H1 (cell line): Measurements from ENCODE around the gene CTSA. TPM values are rescaled to one million over a fixed set of nuclear protein-coding genes. Genes with fewer than 3 reads are reported as not detected.

Source experiments
- CTCF ChIA-PET: fragments of 300-600 bp; sonication (Branson Sonifier 250); formaldehyde crosslinking; loops from one replicate; lab custom pipeline; 2021; ENCODE audit not compliant: partially characterized antibody; lab: Charles Lee
- POLR2A ChIA-PET: fragments of 300-600 bp; sonication (Branson Sonifier 250); formaldehyde crosslinking; loops from one replicate; lab custom pipeline; 2021; ENCODE audit warnings: inconsistent platforms; ENCODE audit not compliant: partially characterized antibody; lab: Charles Lee
- DNase-seq, 2 experiments: peaks; one replicate each; pipeline versions ENCODE4 v3.0.0 to v3.0.0-alpha.2; 2010 to 2022; ENCODE audit warnings: low spot score in 2 of 2, low read depth in 1 of 2, mixed read lengths in 1 of 2
- FAIRE-seq: peaks from 2 replicates; lab custom pipeline; 2011; peaks lifted over from hg19 to GRCh38; lab: Jason Lieb, UNC
- H2AFZ ChIP-seq: 2 replicates; pipeline ENCODE4 v1.8.1; 2012; ENCODE audit warnings: low read length, inconsistent platforms
- H2AK5ac ChIP-seq: 2 replicates; pipeline ENCODE4 v1.6.1; 2013; ENCODE audit warnings: low read depth, low read length
- H2BK120ac ChIP-seq: replicated peaks from 2 replicates; pipeline ENCODE3; 2013; ENCODE audit warnings: low read depth, low read length, inconsistent platforms
- H2BK12ac ChIP-seq: 2 replicates; pipeline ENCODE4 v1.6.1; 2013; ENCODE audit warnings: low read depth, low read length
- H2BK15ac ChIP-seq: 2 replicates; pipeline ENCODE4 v1.6.1; 2013; ENCODE audit warnings: low read length
- H2BK20ac ChIP-seq: 2 replicates; pipeline ENCODE4 v1.6.1; 2013; ENCODE audit warnings: low read length
- H2BK5ac ChIP-seq: 2 replicates; pipeline ENCODE4 v1.6.1; 2013; ENCODE audit warnings: low read depth, low read length
- H3K14ac ChIP-seq: 2 replicates; pipeline ENCODE4 v1.6.1; 2013; ENCODE audit warnings: inconsistent platforms; ENCODE audit not compliant: insufficient read length
- H3K18ac ChIP-seq: 2 replicates; pipeline ENCODE4 v1.6.1; 2013; ENCODE audit warnings: low read length; ENCODE audit errors: extremely low read depth
- H3K23ac ChIP-seq: 2 replicates; pipeline ENCODE4 v1.6.1; 2013; ENCODE audit warnings: inconsistent platforms; ENCODE audit not compliant: insufficient read length
- H3K23me2 ChIP-seq: 2 replicates; pipeline ENCODE4 v1.6.1; 2013; ENCODE audit warnings: low read depth, low read length
- H3K27ac ChIP-seq: 2 replicates; pipeline ENCODE4 v1.6.1; 2011; ENCODE audit warnings: low read depth, low read length, inconsistent platforms
- H3K27me3 ChIP-seq, 4 experiments: replicated peaks in 1 of 4; 1 replicate in 1 of 4; 2 replicates in 3 of 4; pipeline versions ENCODE4 v1.6.1 to v1.8.1; 2011 to 2013; ENCODE audit warnings: low read length in 3 of 4, mild to moderate bottlenecking in 3 of 4, inconsistent platforms in 2 of 4, mixed read lengths in 2 of 4, moderate library complexity in 1 of 4; ENCODE audit not compliant: control insufficient read depth in 3 of 4, insufficient read depth in 3 of 4; ENCODE audit errors: extremely low read depth in 1 of 4
- H3K36me3 ChIP-seq, 4 experiments: 2 replicates each; pipeline versions ENCODE4 v1.6.1 to v1.8.1; 2011 to 2013; ENCODE audit warnings: mild to moderate bottlenecking in 4 of 4, low read length in 3 of 4, moderate library complexity in 2 of 4, control low read depth in 1 of 4, inconsistent platforms in 1 of 4; ENCODE audit not compliant: insufficient read depth in 4 of 4, control insufficient read depth in 2 of 4
- H3K4ac ChIP-seq: replicated peaks from 2 replicates; pipeline ENCODE3; 2013; ENCODE audit warnings: low read length, low read depth, mixed read lengths, inconsistent platforms; ENCODE audit not compliant: insufficient read length
- H3K4me1 ChIP-seq, 4 experiments: replicated peaks in 1 of 4; 1 replicate in 1 of 4; 2 replicates in 3 of 4; pipeline versions ENCODE4 v1.6.1 to v1.8.1; 2011 to 2013; ENCODE audit warnings: low read length in 3 of 4, inconsistent platforms in 2 of 4, mixed read lengths in 1 of 4; ENCODE audit not compliant: insufficient read depth in 4 of 4, control insufficient read depth in 3 of 4
- H3K4me2 ChIP-seq, 2 experiments: 2 replicates each; pipeline versions ENCODE4 v1.6.1 to v1.8.1; 2011 to 2013; ENCODE audit warnings: low read depth in 2 of 2, low read length in 2 of 2, control low read depth in 1 of 2, inconsistent platforms in 1 of 2, mild to moderate bottlenecking in 1 of 2; ENCODE audit not compliant: insufficient read depth in 1 of 2
- H3K4me3 ChIP-seq, 4 experiments: fragments of 200-600, 300-600 bp in 1 of 4; sonication (generic), shearing (Covaris generic), sonication (Bioruptor Twin) in 1 of 4; 2 replicates each; pipeline versions ENCODE4 v1.5.1 to v1.8.1; 2011 to 2016; ENCODE audit warnings: low read length in 4 of 4, low read depth in 3 of 4, control low read depth in 2 of 4, inconsistent platforms in 2 of 4, mild to moderate bottlenecking in 2 of 4, mixed read lengths in 1 of 4, moderate library complexity in 1 of 4; ENCODE audit not compliant: insufficient read depth in 2 of 4; ENCODE audit errors: extremely low read depth in 1 of 4
- H3K56ac ChIP-seq: replicated peaks from 2 replicates; pipeline ENCODE3; 2013; ENCODE audit warnings: low read depth, mild to moderate bottlenecking, mixed read lengths, low read length, inconsistent platforms; ENCODE audit not compliant: insufficient read length
- H3K79me1 ChIP-seq: 2 replicates; pipeline ENCODE4 v1.6.1; 2013; ENCODE audit warnings: low read depth, low read length, control low read depth
- H3K79me2 ChIP-seq, 2 experiments: 2 replicates each; pipeline versions ENCODE4 v1.6.1 to v1.8.1; 2012 to 2013; ENCODE audit warnings: low read length in 2 of 2, mild to moderate bottlenecking in 2 of 2, inconsistent platforms in 1 of 2; ENCODE audit not compliant: insufficient read depth in 2 of 2, control insufficient read depth in 1 of 2
- H3K9ac ChIP-seq, 4 experiments: replicated peaks in 1 of 4; 1 replicate in 1 of 4; 2 replicates in 3 of 4; pipeline versions ENCODE4 v1.6.1 to v1.8.1; 2011 to 2013; ENCODE audit warnings: low read depth in 3 of 4, low read length in 3 of 4, control low read depth in 2 of 4, mild to moderate bottlenecking in 2 of 4, moderate library complexity in 2 of 4, inconsistent platforms in 1 of 4; ENCODE audit errors: extremely low read depth in 1 of 4
- H3K9me3 ChIP-seq, 2 experiments: 2 replicates each; pipeline versions ENCODE4 v1.6.1 to v1.8.1; 2012 to 2013; ENCODE audit warnings: mild to moderate bottlenecking in 2 of 2, moderate library complexity in 2 of 2, control low read depth in 1 of 2, inconsistent platforms in 1 of 2, low read depth in 1 of 2, low read length in 1 of 2, mixed read lengths in 1 of 2; ENCODE audit not compliant: insufficient read depth in 2 of 2
- H4K20me1 ChIP-seq, 2 experiments: replicated peaks in 1 of 2; 2 replicates each; pipeline versions ENCODE3 to v1.8.1; 2011 to 2013; ENCODE audit warnings: inconsistent platforms in 2 of 2, low read length in 2 of 2, mild to moderate bottlenecking in 1 of 2; ENCODE audit not compliant: insufficient read depth in 2 of 2, control insufficient read depth in 1 of 2
- H4K5ac ChIP-seq: 2 replicates; pipeline ENCODE4 v1.6.1; 2013; ENCODE audit warnings: low read length, low read depth, mixed read lengths, inconsistent platforms; ENCODE audit not compliant: insufficient read length
- H4K8ac ChIP-seq: 2 replicates; pipeline ENCODE4 v1.8.0; 2013; ENCODE audit warnings: mild to moderate bottlenecking, moderate library complexity, low read length, inconsistent platforms; ENCODE audit not compliant: insufficient read depth; ENCODE audit errors: extremely low read depth
- H4K91ac ChIP-seq: replicated peaks from 2 replicates; pipeline ENCODE3; 2013; ENCODE audit warnings: low read length, mixed read lengths, inconsistent platforms; ENCODE audit not compliant: insufficient read length
- EP300 ChIP-seq, 2 experiments: IDR thresholded peaks; 1 replicate in 1 of 2; 2 replicates in 1 of 2; pipeline ENCODE4 v1.6.1; 2011 to 2012; ENCODE audit warnings: low read depth in 2 of 2, low read length in 2 of 2, mild to moderate bottlenecking in 2 of 2, borderline replicate concordance in 1 of 2, inconsistent platforms in 1 of 2, moderate library complexity in 1 of 2
- NANOG ChIP-seq: IDR thresholded peaks from 2 replicates; pipeline ENCODE4 v1.6.1; 2011; ENCODE audit warnings: low read length, low read depth, mild to moderate bottlenecking, inconsistent platforms; ENCODE audit not compliant: insufficient read depth, poor library complexity, severe bottlenecking
- SIRT6 ChIP-seq: IDR thresholded peaks from one replicate; pipeline ENCODE4 v1.7.1; 2012; ENCODE audit warnings: low read length, inconsistent platforms
- SP4 ChIP-seq: IDR thresholded peaks from 2 replicates; pipeline ENCODE4 v1.6.1; 2012; ENCODE audit warnings: low read length, inconsistent platforms
- TCF12 ChIP-seq: IDR thresholded peaks from 2 replicates; pipeline ENCODE4 v1.6.1; 2011; ENCODE audit warnings: low read depth, mild to moderate bottlenecking, low read length
- WGBS, 2 experiments: shearing (Covaris generic) in 1 of 2; methylation state at CpG; one replicate each; pipeline versions ENCODE4 v1.1.6 to v1.1.7; 2013 to 2015; ENCODE audit warnings: low lambda C conversion rate in 2 of 2, mixed read lengths in 2 of 2, inconsistent platforms in 1 of 2, low coverage in 1 of 2, missing lambda C conversion rate in 1 of 2; ENCODE audit not compliant: insufficient replicate concordance in 2 of 2, insufficient coverage in 1 of 2, insufficient read length in 1 of 2; ENCODE audit errors: extremely low coverage in 1 of 2, missing lambda C conversion rate in 1 of 2; 5-methylcytosine and 5-hydroxymethylcytosine counted together
- polyA plus RNA-seq, 7 experiments: library from polyadenylated mRNA; depleted of rRNA in 3 of 7; stranded (reverse) in 5 of 7; unstranded in 2 of 7; fragments of >200 nt in 5 of 7; fragments of 200-250 nt in 2 of 7; gene quantifications; 1 replicate in 5 of 7; 2 replicates in 1 of 7; 4 replicates in 1 of 7; pipeline versions ENCODE4 v1.2.1 to v1.2.3, GENCODE V29; 2011 to 2013; ENCODE audit warnings: missing spikeins in 2 of 7, mixed read lengths in 2 of 7
- total RNA-seq: library from RNA; stranded (reverse); fragmentation: NEBNext Ultra II Directional; extraction: Animal tissue kit (Norgen Biotek cat#: 25700); gene quantifications from 2 replicates; pipeline ENCODE4 v1.2.1, GENCODE V29; 2021

Gene CTSA
- total and polyA plus RNA-seq, 2 of the 8 experiments (the other 6 are each of a cell fraction or from before 2014, with no cell fraction given): 49.7 to 74.0 TPM

- no peak overlapping the region for H2AK5ac ChIP-seq
- H2BK12ac ChIP-seq: no peak overlapping the region
- H2BK15ac ChIP-seq: no peak overlapping the region
- no peak overlapping the region for H3K18ac ChIP-seq
- DNase-seq: no peak
- no peak overlapping the region for H4K91ac ChIP-seq
- TF ChIP-seq SP4: no peak
- TF ChIP-seq NANOG: no peak
- no peak for TF ChIP-seq EP300 (IDR thresholded peaks at IDR 0.05; ENCODE audit: borderline replicate concordance in 1 of 2, low read depth in 2 of 2, low read length in 2 of 2)
- no peak for TF ChIP-seq SIRT6
- TF ChIP-seq TCF12: no peak
- peak overlapping the region; percentile 8 for H3K4ac ChIP-seq
- no peak overlapping the region for H3K27ac ChIP-seq
- H3K9me3 ChIP-seq: no peaks in the 10 kb centered on the region
- H3K79me1 ChIP-seq: no peaks in the 10 kb centered on the region
- peaks cover 0 to 3% (median 2%) of the 10 kb centered on the region in 4 experiments; a peak in 3 of 7 replicates for H3K4me1 ChIP-seq
- H3K79me2 ChIP-seq: no peaks in the 10 kb centered on the region
- CTCF ChIA-PET: interaction anchor here (0.7 to 1.5 kb wide), 3 partner anchors 7 to 15 kb away, joined by 4 to 5 read pairs (median 4); no protein-coding TSS in a partner anchor
- H3K9ac ChIP-seq: no peak overlapping the region
- H2AFZ ChIP-seq: no peak overlapping the region
- POLR2A ChIA-PET: interaction anchor here (0.8 to 11.8 kb wide), 7 partner anchors 9 to 40 kb away, joined by 3 to 165 read pairs (median 4); partner anchors contain the start of genes CTSA, NEURL2, PCIF1 and PLTP
- no peak overlapping the region for H2BK120ac ChIP-seq
- no peak overlapping the region for H3K56ac ChIP-seq
- WGBS, 2 experiments: 84% methylated on average over 9 of the region's 9 CpGs; no CpG with 5 or more reads in 1 of the 2 experiments
- FAIRE-seq: no peak
- H4K5ac ChIP-seq: no peak overlapping the region
- no peaks in the 10 kb centered on the region for H4K20me1 ChIP-seq
- H2BK20ac ChIP-seq: no peak overlapping the region
- no peaks in the 10 kb centered on the region for H3K36me3 ChIP-seq
- no peak overlapping the region for H3K14ac ChIP-seq
- H3K27me3 ChIP-seq: no peaks in the 10 kb centered on the region
- no peak overlapping the region for H4K8ac ChIP-seq
- no peak overlapping the region for H3K4me2 ChIP-seq
- no peak overlapping the region for H2BK5ac ChIP-seq
- no peaks in the 10 kb centered on the region for H3K23me2 ChIP-seq
- H3K4me3 ChIP-seq: no peak overlapping the region
- no peak overlapping the region for H3K23ac ChIP-seq
Measured at GRCh38 chr20:45920462-45921336, 29.6 kb downstream of the CTSA start.
